ENCODE data around the gene PPP1R27.

DNA sequence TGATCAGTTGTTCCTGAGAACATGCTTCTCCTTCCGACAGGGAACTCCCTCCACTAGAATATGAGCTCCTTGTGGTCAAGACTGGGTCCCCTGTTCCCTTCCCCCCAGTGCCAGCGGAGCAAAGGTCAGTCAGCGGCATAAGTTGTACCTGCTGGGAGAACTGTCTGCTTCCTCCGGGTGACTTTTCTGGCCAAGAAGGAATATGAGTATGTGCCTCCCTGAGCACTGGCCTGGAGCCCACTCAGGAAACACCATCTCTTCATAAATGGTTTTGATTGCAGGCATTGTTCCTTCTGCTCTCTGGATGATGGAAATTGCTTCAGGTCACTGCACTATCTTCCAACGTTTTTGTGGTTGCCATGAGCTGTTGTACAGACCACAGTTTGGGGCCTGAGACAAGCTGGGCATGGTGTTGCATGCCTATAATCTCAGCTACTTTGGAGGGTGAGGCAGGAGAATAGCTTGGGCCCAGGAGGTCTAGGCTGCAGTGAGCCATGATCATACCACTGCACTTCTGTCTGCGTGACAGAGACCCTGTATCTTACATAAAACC lies 28.3 kb upstream of the PPP1R27 start:
- TF ChIP-seq, protein P1, sequence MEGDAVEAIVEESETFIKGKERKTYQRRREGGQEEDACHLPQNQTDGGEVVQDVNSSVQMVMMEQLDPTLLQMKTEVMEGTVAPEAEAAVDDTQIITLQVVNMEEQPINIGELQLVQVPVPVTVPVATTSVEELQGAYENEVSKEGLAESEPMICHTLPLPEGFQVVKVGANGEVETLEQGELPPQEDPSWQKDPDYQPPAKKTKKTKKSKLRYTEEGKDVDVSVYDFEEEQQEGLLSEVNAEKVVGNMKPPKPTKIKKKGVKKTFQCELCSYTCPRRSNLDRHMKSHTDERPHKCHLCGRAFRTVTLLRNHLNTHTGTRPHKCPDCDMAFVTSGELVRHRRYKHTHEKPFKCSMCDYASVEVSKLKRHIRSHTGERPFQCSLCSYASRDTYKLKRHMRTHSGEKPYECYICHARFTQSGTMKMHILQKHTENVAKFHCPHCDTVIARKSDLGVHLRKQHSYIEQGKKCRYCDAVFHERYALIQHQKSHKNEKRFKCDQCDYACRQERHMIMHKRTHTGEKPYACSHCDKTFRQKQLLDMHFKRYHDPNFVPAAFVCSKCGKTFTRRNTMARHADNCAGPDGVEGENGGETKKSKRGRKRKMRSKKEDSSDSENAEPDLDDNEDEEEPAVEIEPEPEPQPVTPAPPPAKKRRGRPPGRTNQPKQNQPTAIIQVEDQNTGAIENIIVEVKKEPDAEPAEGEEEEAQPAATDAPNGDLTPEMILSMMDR (IDR thresholded peaks at IDR 0.05) = no peak
- no peak for TF ChIP-seq POLR2A (IDR thresholded peaks at IDR 0.05)
